GM21825 (cell line): ENCODE measurements around the gene TNFRSF14.
A peak's percentile ranks its signal among the peaks of the same experiment; 100 is the strongest.

ENCODE experiments used
- ATAC-seq: cut with Tn5 transposase; IDR thresholded peaks from one replicate; pipeline ENCODE4 v1.9.1; 2021; ENCODE audit warnings: mild to moderate bottlenecking, moderate library complexity; ENCODE audit not compliant: unreplicated experiment

Gene TNFRSF14

DNA sequence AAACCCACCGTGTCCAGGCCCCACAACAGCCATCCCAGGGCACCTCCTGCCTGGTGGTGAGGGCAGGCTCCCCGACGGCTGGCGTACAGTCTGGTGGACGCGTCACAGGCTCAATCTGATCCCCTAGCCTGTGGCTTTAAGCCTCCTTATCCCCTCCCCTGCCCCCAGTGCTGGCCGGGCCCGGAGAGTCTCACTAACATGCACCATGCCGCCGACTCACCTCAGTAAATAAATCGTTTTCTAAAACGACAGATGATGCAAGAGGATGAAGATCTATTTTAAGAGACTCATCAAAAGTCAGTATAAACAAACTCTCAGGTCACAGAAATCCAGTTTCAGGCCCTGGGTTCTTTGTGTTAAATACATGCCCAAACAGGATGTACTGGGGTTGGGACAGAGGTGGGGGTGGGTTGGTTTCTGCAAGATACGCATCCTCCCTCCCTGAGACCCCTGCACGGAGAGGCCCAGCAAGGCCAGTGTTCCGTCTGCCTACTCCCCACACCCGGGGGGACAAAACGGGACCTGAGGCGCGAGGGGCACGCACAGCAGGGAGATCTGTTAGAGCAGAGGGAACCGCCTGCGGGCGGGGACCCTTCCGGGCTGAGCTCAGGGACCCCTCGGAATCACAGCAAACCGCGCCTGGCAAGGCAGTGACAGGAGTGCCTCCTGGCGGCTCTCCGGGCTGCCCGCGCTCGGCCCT, 32.8 kb upstream of the TNFRSF14 start:
- ATAC-seq, result no peak

DNA sequence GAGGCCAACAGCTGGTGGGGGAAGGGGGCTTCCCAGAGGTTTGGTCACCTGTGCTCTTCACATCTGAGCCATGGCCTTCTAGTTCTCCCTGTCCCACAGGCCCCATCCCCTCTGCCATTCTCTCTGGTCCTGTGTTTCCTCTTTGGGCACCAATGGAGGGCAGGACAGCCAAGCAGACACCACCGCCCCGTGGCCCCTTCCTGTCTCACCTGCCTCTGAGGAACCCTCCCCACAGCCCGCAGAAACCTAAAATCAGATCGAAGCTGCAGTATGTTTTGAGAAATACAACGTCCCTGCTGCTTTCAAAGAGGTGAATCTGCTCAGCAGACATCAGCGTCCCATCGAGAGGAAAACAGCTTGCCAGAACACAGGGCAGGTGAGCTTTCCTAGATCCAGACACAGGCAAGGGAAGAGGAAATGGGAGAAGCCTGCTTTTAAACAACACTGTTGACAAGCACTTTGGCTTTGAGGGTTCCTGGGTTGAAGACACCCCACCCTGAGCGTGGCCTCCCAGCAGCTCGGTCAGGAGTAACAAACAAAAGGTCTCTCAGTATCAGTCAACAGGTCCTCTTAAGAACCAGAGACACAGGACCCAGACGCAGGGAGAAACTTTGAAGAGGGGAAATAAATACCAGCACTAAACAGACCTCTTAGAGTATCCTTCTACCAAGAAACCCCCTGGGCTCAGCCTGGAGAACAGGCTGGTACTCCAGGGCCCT, 32.1 kb upstream of the TNFRSF14 start:
- ATAC-seq, result no peak

- no peak for ATAC-seq
Observed at GRCh38 chr1:2525572-2525919, 30.6 kb upstream of the TNFRSF14 start.

GRCh38 chr1:2525920-2526823, 30.0 kb upstream of the TNFRSF14 start, which contains the start of gene PANK4:
Gene PANK4 (minus strand): TSS chr1:2526596. CDS start chr1:2526587, 9 bp downstream.
- peak; percentile 71 for ATAC-seq

- ATAC-seq, result peak; percentile 37
Observed at GRCh38 chr1:2526824-2527555, 29.2 kb upstream of the TNFRSF14 start.

DNA sequence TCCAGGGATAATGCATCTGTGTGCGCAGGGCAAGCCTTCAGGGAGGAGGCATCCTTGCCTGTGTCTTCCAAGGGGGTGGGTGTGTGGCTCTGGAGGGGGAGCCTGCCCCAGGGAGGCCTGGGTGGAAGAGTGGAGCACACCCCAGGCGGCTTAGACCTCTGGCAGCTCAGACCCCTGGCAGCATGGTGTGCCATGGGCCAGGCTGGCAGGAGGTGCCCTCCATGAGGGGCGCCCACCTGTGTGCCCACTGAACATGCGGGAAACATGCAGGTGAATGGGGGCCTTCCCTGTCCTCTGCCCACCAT, 28.7 kb upstream of the TNFRSF14 start:
- no peak for ATAC-seq

DNA sequence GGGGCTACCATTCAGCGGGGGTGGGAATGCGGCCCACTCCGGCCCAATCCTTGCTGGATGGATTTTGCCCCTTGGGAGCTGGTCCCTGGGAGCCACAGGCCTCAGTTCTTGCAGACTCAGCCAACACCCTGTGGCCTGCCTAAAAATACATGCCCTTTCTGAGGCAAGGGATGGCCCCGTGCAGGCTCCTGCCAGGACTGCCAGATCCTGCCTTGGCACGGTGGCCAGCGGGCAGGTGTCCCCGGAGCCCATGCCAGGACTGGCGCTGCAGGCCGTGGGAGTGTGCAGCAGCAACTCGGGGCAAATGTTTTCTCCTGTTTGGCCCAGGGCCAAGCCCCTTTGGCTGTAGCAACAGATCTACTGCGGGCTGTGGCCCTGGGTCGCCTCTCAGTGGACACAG, 28.2 kb upstream of the TNFRSF14 start:
- no peak for ATAC-seq

GRCh38 chr1:2528611-2528965, 27.6 kb upstream of the TNFRSF14 start:
- ATAC-seq, result no peak

GRCh38 chr1:2528966-2529783, 27.0 kb upstream of the TNFRSF14 start:
- no peak for ATAC-seq

GRCh38 chr1:2529784-2530512, 26.2 kb upstream of the TNFRSF14 start, which contains the start of gene HES5:
Gene HES5 (minus strand): TSS chr1:2530263. CDS start chr1:2530164, 99 bp downstream.
- no peak for ATAC-seq

- ATAC-seq, result no peak
Observed at GRCh38 chr1:2530513-2531361, 25.4 kb upstream of the TNFRSF14 start.

DNA sequence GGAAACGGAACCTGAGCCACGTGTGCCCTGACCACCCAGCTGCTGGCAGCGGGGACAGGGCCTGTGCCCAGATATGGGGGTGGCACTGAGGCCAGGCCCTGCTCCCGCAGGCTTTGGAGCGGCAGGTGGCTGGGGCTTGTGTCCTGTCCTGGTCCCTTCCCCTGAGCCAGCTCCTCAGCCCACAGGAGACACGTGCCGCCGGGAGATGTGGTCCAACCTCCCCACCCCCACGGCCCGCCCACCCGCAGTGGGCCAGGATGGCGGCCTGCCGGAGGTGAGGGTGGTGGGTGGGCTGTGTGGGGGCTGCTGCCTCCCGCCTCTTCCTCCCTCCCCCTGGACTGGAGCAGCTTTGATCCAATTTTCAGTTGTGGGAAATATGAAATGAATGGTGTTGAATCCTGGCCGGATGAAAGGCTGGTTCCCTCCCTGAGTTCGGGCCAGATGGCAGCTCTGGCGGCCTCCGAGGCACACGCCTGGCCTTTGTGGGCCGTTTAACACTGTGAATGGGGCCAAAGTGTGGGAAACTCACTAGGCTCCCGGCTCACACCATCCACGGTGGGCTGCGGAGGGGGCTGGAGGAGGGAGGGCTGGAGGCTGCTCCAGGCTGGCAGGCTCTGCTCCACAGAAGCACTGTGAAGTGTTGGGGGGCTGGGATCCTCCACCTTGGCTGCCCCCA, 23.5 kb upstream of the TNFRSF14 start:
- ATAC-seq, result no peak

DNA sequence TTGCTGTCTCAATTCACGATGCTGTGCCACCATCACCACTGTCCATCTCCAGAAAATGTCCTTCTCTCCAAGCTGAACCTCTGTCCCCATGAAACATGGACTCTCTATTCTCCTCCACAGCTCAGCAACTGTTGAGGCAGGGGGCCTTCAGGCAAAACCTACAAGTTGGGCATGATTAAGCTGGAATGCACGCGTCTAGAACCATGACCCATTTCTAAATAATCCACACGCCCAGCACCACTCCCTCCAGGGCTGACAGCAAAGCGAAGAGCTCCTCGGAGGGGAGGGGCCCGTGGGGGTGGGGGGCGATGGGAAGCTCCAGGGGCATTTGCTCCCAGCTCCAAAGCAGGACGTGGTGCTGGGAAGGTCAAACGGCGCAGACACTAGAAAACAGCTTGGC, 22.8 kb upstream of the TNFRSF14 start:
- ATAC-seq, result no peak

DNA sequence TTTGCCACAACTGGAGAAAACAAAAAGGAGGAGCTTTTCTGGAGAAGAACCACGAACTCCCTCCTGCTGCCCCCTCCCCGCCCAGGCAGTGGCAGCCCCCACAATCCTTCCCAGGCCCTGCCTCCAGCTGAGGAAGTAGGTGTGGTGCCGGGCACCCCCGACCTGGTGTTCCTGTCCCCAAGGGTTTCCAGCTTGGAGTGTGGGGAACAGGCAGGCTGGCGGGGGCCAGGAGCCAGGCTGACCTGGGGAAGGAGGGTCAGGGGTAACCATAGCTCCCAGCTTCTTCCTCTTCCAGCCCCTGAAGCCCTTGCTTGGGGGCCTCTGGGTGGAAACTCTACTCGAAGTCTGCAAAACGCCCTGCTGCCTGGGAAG, 21.9 kb upstream of the TNFRSF14 start:
- no peak for ATAC-seq

GRCh38 chr1:2534687-2535441, 21.3 kb upstream of the TNFRSF14 start:
- no peak for ATAC-seq

DNA sequence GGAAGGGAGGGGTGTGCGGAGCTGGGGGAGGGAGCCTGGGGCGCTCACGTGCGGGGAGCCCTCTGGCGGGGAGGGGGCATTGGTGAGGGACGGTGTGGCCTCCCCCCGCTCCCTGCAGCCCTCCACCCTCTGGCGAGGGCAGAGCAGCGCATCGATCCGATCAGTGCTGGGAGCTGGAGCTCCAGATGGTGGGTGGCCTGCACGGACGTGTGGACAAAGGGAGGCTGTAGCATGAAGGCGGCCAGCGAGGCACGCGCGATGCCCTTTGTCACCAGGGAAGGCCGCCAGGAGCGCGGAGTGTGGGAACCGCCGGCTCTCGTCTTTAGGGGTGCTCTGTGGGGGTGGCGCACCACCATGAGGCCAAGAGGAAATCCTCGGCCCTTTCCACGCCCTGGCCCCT, 20.7 kb upstream of the TNFRSF14 start:
- ATAC-seq, result no peak

- no peak for ATAC-seq
Observed at GRCh38 chr1:2535981-2536380, 20.2 kb upstream of the TNFRSF14 start.

GRCh38 chr1:2537784-2538115, 18.4 kb upstream of the TNFRSF14 start:
- no peak for ATAC-seq
